VCaP (cell line): Measurements from ENCODE around the gene AADACL4.
"Not testable (repeated sequence)": the region's sequence is repeated elsewhere in the genome, so short reads cannot be mapped to it uniquely, and the experiment has no call there.

Experiments
- H3K27ac ChIP-seq: fragments of 450-650 bp; 2 replicates; pipeline ENCODE4 v1.5.1; 2017
- TF ChIP-seq, protein P1 (sequence below): fragments of 450-650 bp; conservative IDR thresholded peaks from 2 replicates; pipeline ENCODE4 v1.5.1; 2017; ENCODE audit warnings: mild to moderate bottlenecking, moderate library complexity

Gene AADACL4

DNA sequence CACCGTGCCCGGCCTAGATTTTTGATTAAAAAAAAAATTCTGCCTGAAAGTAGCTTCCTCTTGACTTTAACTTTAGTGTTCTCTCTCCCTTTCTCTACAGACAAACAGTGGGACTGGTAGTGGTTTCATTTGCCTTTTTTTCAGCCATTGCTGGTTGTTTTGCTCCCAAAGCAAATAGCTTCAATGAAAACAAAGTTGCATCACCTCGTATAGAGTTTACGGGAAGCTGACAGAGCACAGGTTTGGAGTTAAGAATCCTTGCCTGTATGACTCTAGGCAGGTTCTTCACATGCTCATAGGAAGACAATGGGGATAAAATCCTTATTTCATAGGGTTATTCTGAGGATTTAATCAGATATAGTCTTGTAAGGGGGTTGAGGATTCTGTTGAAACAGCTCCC, 21.6 kb downstream of the AADACL4 start:
- TF ChIP-seq, protein P1, sequence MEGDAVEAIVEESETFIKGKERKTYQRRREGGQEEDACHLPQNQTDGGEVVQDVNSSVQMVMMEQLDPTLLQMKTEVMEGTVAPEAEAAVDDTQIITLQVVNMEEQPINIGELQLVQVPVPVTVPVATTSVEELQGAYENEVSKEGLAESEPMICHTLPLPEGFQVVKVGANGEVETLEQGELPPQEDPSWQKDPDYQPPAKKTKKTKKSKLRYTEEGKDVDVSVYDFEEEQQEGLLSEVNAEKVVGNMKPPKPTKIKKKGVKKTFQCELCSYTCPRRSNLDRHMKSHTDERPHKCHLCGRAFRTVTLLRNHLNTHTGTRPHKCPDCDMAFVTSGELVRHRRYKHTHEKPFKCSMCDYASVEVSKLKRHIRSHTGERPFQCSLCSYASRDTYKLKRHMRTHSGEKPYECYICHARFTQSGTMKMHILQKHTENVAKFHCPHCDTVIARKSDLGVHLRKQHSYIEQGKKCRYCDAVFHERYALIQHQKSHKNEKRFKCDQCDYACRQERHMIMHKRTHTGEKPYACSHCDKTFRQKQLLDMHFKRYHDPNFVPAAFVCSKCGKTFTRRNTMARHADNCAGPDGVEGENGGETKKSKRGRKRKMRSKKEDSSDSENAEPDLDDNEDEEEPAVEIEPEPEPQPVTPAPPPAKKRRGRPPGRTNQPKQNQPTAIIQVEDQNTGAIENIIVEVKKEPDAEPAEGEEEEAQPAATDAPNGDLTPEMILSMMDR: no peak
- no peak overlapping the region for H3K27ac ChIP-seq

DNA sequence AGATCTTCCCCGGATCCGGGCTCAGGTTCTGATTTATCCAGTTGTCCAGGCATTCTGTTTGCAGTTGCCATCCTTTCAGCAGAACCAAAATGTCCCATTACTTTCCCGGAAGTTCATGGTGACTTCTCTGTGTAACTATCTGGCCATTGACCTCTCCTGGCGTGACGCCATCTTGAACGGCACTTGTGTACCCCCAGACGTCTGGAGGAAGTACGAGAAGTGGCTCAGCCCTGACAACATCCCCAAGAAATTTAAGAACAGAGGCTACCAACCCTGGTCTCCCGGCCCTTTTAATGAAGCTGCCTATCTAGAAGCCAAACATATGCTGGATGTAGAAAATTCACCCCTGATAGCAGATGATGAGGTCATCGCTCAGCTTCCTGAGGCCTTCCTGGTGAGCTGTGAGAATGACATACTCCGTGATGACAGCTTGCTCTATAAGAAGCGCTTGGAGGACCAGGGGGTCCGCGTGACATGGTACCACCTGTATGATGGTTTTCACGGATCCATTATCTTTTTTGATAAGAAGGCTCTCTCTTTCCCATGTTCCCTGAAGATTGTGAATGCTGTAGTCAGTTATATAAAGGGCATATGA, 22.4 kb downstream of the AADACL4 start:
- no peak overlapping the region for H3K27ac ChIP-seq
- TF ChIP-seq, protein P1: no peak

DNA sequence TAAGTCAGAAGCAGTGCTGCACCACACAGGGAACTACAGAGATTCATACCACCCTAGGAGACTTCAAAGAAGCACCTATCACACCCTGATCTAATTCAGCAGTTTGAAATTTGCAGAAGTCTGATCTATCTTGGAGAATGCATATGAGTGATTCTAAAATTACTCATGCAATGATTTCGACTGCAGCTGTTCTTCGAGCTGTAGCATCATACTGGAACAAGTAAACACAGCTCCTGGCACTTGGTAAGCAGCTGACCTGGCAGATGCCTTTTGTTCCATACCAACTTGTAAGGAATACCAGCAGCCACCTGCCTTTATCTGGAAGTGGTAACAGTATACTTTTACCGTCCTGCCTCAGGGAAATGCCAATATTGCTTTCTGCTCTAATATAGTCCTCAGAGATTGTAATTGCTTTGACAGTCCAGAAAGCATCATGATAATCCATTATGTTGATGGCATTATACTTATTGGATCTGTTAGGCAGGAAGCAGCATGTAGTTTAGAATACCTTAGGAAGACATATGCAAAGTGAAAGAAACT, 25.7 kb downstream of the AADACL4 start:
- TF ChIP-seq, protein P1: no peak
- H3K27ac ChIP-seq: no peak overlapping the region

DNA sequence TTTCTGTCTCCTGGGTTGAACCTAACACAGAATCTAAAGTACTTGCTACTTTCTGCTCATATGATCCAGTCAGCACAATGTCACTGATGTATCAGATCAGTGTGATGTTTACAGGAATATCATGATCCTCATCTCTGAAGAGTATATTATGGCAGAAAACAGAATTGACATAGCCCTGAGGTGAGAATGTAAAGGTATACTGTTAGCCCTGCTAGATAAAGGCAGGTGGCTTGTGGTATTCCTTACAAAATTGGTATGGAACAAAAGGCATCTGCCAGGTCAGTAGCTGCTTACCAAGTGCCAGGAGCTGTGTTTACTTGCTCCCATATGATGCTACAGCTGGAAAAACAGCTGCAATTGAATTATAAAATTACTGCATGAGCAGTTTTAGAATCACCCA, 30.5 kb downstream of the AADACL4 start:
- no peak overlapping the region for H3K27ac ChIP-seq
- TF ChIP-seq, protein P1: no peak

DNA sequence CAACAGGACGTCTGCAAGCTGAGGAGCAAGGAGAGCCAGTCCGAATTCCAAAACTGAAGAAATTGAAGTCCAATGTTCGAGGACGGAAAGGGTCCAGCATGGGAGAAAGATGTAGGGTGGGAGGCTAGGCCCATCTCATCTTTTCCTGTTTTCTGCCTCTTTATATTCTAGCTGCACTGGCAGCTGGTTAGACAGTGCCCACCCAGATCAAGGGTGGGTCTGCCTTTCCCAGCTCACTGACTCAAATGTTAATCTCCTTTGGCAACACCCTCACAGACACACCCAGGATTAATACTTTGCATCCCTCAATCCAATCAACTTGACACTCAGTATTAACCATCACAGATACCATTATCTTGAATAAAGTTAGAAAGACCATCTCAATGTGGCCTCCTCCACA, 32.2 kb downstream of the AADACL4 start:
- not testable (repeated sequence) for H3K27ac ChIP-seq

DNA sequence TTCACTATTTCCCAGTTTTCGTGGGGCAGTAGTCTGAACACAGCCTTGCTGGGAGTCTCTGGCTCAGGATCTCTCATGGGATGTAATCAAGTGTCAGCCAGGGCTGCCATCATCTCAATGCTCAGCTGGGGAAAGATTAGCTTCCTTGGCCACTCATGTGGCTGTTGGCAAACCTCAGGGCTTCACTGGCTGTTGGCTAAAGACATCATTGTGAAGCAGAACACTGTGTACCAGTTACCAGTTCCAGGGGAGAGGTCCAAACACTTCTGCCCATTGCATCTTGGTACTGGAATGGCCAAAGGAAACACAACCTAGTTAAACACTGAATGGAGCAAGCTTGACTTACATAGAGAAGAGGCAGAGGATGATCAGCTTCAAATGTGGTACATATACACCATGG, 33.7 kb downstream of the AADACL4 start:
- TF ChIP-seq, protein P1: no peak
- no peak overlapping the region for H3K27ac ChIP-seq

DNA sequence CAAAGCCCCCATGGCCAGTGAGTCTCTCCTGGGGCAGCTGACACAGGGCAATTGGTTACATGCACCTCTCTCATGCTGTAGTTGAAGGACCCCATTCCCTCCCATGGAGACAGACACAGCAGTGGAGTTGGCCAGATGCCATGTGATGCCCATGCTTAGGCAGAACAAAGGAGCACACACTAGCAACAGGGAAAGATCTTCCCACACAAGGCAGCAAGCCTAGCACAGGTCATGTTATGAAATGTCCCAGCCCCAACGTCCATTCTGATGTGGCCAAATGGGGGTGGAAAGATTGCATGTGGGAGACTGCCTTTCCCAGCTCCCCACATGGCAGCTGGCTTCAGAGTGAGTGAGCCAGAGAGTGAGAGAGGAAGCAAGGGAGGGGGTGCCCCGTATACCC, 34.5 kb downstream of the AADACL4 start:
- H3K27ac ChIP-seq: no peak overlapping the region
- TF ChIP-seq, protein P1: no peak

DNA sequence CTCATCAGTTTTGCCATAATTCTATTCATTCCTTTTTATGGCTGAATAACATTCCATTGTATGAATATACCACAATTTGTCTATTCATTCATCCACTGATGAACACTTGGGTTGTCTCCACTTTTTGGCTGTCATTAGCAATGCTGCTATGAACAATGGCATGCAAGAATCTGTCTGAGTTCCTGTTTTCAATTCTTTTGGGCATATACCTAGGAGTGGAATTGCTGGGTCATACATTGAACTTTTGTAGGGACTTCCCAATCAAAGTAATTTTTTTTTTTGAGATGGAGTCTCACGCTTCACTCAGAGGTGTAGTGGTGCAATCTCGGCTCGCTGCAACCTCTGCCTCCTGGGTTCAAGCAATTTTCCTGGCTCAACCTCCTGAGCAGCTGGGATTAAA, 34.9 kb downstream of the AADACL4 start:
- H3K27ac ChIP-seq: no peak overlapping the region

More for the DNA sequence above, 34.9 kb downstream of the AADACL4 start:
- TF ChIP-seq, protein P1: no peak
